Stimulated activated naive CD8-positive, alpha-beta T cell treated with anti-CD3 and anti-CD28 coated beads, Interleukin-15, amount 100 ng/mL, for 72 hours (primary cell): ENCODE data around the gene FAT4.

Experiments used
- ATAC-seq: fragments of 150-1000 bp; cut with Tn5 transposase; 2 replicates; pipeline ENCODE4 v1.10.0; 2021; ENCODE audit warnings: mild to moderate bottlenecking, moderate library complexity
- DNase-seq, 2 donors: peaks; one replicate each; pipeline ENCODE4 v3.0.0; 2021 to 2022
- H3K27ac Mint-ChIP-seq, 2 donors: one replicate each; pipeline ENCODE4 v1.8.0; 2022; ENCODE audit warnings: mild to moderate bottlenecking in 2 of 2, mixed read lengths in 2 of 2, moderate library complexity in 2 of 2
- H3K27me3 Mint-ChIP-seq: one replicate; pipeline ENCODE4 v1.8.0; 2022; ENCODE audit warnings: mixed read lengths
- H3K4me1 Mint-ChIP-seq: one replicate; pipeline ENCODE4 v1.8.0; 2022; ENCODE audit warnings: mild to moderate bottlenecking, mixed read lengths
- H3K4me3 Mint-ChIP-seq, 2 donors: one replicate each; pipeline ENCODE4 v1.8.0; 2022; ENCODE audit warnings: mild to moderate bottlenecking in 2 of 2, mixed read lengths in 2 of 2, moderate library complexity in 1 of 2
- H3K9me3 Mint-ChIP-seq, 2 donors: one replicate each; pipeline ENCODE4 v1.8.0; 2022; ENCODE audit warnings: mixed read lengths in 2 of 2

Gene FAT4

GRCh38 chr4:125314676-125315575 lies at the start of gene FAT4:
Gene FAT4 (plus strand): TSS chr4:125314955. CDS start chr4:125316412, 1,457 bp downstream.
- DNase-seq (peak; percentile 32 to 38), ATAC-seq (peak; percentile 75)
- peaks cover 79% of the 10 kb centered on the region for H3K27me3 Mint-ChIP-seq
- H3K4me3 Mint-ChIP-seq = peak within 1 kb of the TSS; percentile 85 to 89
- peaks cover 37% of the 10 kb centered on the region for H3K4me1 Mint-ChIP-seq
- no peaks in the 10 kb centered on the region for H3K9me3 Mint-ChIP-seq
- H3K27ac Mint-ChIP-seq = peak within 1 kb of the TSS in 1 of 2 donors; percentile 24

- H3K4me1 Mint-ChIP-seq = no peaks in the 10 kb centered on the region
- ATAC-seq = no peak
- no peak for DNase-seq
- no peaks in the 10 kb centered on the region for H3K27me3 Mint-ChIP-seq
- H3K4me3 Mint-ChIP-seq = no peak overlapping the region
- H3K27ac Mint-ChIP-seq = no peak overlapping the region
- H3K9me3 Mint-ChIP-seq = peaks cover 0 to 7% of the 10 kb centered on the region in 2 donors
These were observed 48.9 kb upstream of the FAT4 start for GRCh38 chr4:125265846-125266245.

- Mint-ChIP-seq H3K4me3 (no peak overlapping the region), H3K27ac (no peak overlapping the region), H3K9me3 (peaks cover 0 to 7% of the 10 kb centered on the region in 2 donors), H3K27me3 (no peaks in the 10 kb centered on the region), H3K4me1 (no peaks in the 10 kb centered on the region)
- DNase-seq = no peak
- no peak for ATAC-seq
These were observed 47.7 kb upstream of the FAT4 start for GRCh38 chr4:125266901-125267604.

- no peaks in the 10 kb centered on the region for H3K4me1 Mint-ChIP-seq
- H3K4me3 Mint-ChIP-seq = no peak overlapping the region
- peaks cover 0 to 7% of the 10 kb centered on the region in 2 donors for H3K9me3 Mint-ChIP-seq
- no peak overlapping the region for H3K27ac Mint-ChIP-seq
- ATAC-seq = no peak
- no peaks in the 10 kb centered on the region for H3K27me3 Mint-ChIP-seq
- DNase-seq = no peak
These were observed 47.1 kb upstream of the FAT4 start for GRCh38 chr4:125267630-125268029.

- Mint-ChIP-seq H3K4me3 (no peak overlapping the region), H3K27ac (no peak overlapping the region), H3K9me3 (peaks cover 0 to 7% of the 10 kb centered on the region in 2 donors), H3K27me3 (no peaks in the 10 kb centered on the region), H3K4me1 (no peaks in the 10 kb centered on the region)
- DNase-seq = no peak
- no peak for ATAC-seq
These were observed 46.5 kb upstream of the FAT4 start for GRCh38 chr4:125268068-125268755.

- ATAC-seq = no peak
- H3K4me3 Mint-ChIP-seq = no peak overlapping the region
- no peaks in the 10 kb centered on the region for H3K27me3 Mint-ChIP-seq
- no peaks in the 10 kb centered on the region for H3K9me3 Mint-ChIP-seq
- H3K4me1 Mint-ChIP-seq = no peaks in the 10 kb centered on the region
- H3K27ac Mint-ChIP-seq = no peak overlapping the region
- no peak for DNase-seq
These were observed 37.9 kb upstream of the FAT4 start for GRCh38 chr4:125276811-125277210.

GRCh38 chr4:125277790-125278189 lies 37.0 kb upstream of the FAT4 start:
- Mint-ChIP-seq H3K27ac (no peak overlapping the region), H3K4me3 (no peak overlapping the region), H3K9me3 (no peaks in the 10 kb centered on the region), H3K27me3 (no peaks in the 10 kb centered on the region), H3K4me1 (no peaks in the 10 kb centered on the region)
- DNase-seq (no peak), ATAC-seq (no peak)

- Mint-ChIP-seq H3K27me3 (no peaks in the 10 kb centered on the region), H3K27ac (no peak overlapping the region), H3K4me1 (no peaks in the 10 kb centered on the region), H3K4me3 (no peak overlapping the region), H3K9me3 (no peaks in the 10 kb centered on the region)
- ATAC-seq (peak; percentile 42), DNase-seq (no peak)
These were observed 33.8 kb upstream of the FAT4 start for GRCh38 chr4:125280892-125281403.

- H3K27me3 Mint-ChIP-seq = no peaks in the 10 kb centered on the region
- no peak for ATAC-seq
- no peaks in the 10 kb centered on the region for H3K9me3 Mint-ChIP-seq
- H3K4me3 Mint-ChIP-seq = no peak overlapping the region
- no peaks in the 10 kb centered on the region for H3K4me1 Mint-ChIP-seq
- no peak overlapping the region for H3K27ac Mint-ChIP-seq
- DNase-seq = no peak
These were observed 31.0 kb upstream of the FAT4 start for GRCh38 chr4:125283707-125284279.

GRCh38 chr4:125297116-125297515 lies 17.6 kb upstream of the FAT4 start:
- Mint-ChIP-seq H3K27me3 (no peaks in the 10 kb centered on the region), H3K4me3 (no peak overlapping the region), H3K9me3 (peaks cover 0 to 5% of the 10 kb centered on the region in 2 donors), H3K4me1 (no peaks in the 10 kb centered on the region), H3K27ac (no peak overlapping the region)
- ATAC-seq = no peak
- no peak for DNase-seq

GRCh38 chr4:125303058-125303457 lies 11.7 kb upstream of the FAT4 start:
- no peak overlapping the region for H3K4me3 Mint-ChIP-seq
- no peak for DNase-seq
- H3K9me3 Mint-ChIP-seq = no peaks in the 10 kb centered on the region
- H3K4me1 Mint-ChIP-seq = no peaks in the 10 kb centered on the region
- no peaks in the 10 kb centered on the region for H3K27me3 Mint-ChIP-seq
- peak overlapping the region in 1 of 2 donors; percentile 12 for H3K27ac Mint-ChIP-seq
- no peak for ATAC-seq

GRCh38 chr4:125303821-125304220 lies 10.9 kb upstream of the FAT4 start:
- Mint-ChIP-seq H3K27ac (no peak overlapping the region), H3K4me3 (no peak overlapping the region), H3K4me1 (no peaks in the 10 kb centered on the region), H3K27me3 (no peaks in the 10 kb centered on the region), H3K9me3 (no peaks in the 10 kb centered on the region)
- ATAC-seq (no peak), DNase-seq (no peak)

GRCh38 chr4:125306112-125306511 lies 8.6 kb upstream of the FAT4 start:
- Mint-ChIP-seq H3K9me3 (no peaks in the 10 kb centered on the region), H3K4me1 (no peaks in the 10 kb centered on the region), H3K27ac (no peak overlapping the region), H3K4me3 (no peak overlapping the region), H3K27me3 (peaks cover 6% of the 10 kb centered on the region)
- DNase-seq (no peak), ATAC-seq (no peak)

GRCh38 chr4:125306533-125306932 lies 8.2 kb upstream of the FAT4 start:
- H3K27ac Mint-ChIP-seq = no peak overlapping the region
- ATAC-seq = no peak
- H3K27me3 Mint-ChIP-seq = peaks cover 10% of the 10 kb centered on the region
- H3K4me1 Mint-ChIP-seq = no peaks in the 10 kb centered on the region
- H3K9me3 Mint-ChIP-seq = no peaks in the 10 kb centered on the region
- H3K4me3 Mint-ChIP-seq = no peak overlapping the region
- DNase-seq = no peak

- Mint-ChIP-seq H3K27ac (no peak overlapping the region), H3K27me3 (peaks cover 47% of the 10 kb centered on the region), H3K4me1 (peaks cover 25% of the 10 kb centered on the region), H3K4me3 (no peak overlapping the region), H3K9me3 (no peaks in the 10 kb centered on the region)
- no peak for ATAC-seq
- no peak for DNase-seq
These were observed 3.3 kb upstream of the FAT4 start for GRCh38 chr4:125311503-125311902.
